Activated CD8-positive, alpha-beta T cell treated with anti-CD3 and anti-CD28 coated beads for 36 hours (primary cell): ENCODE data around the gene CLEC2D. TPM values are rescaled to one million over a fixed set of nuclear protein-coding genes. Genes with fewer than 3 reads are reported as not detected.

ENCODE experiments used
- ATAC-seq: fragments of 200-7000 bp; cut with Tn5 transposase; one replicate; pipeline ENCODE4 v1.10.0; 2021; ENCODE audit warnings: mild to moderate bottlenecking, moderate library complexity
- CTCF ChIA-PET: fragments of 350-600 bp; sonication (Branson Sonifier 250); formaldehyde crosslinking; loops from one replicate; lab custom pipeline; 2021; ENCODE audit warnings: antibody characterized with exemption; lab: Charles Lee
- POLR2A ChIA-PET: fragments of 350-600 bp; sonication (Branson Sonifier 250); formaldehyde crosslinking; loops from one replicate; lab custom pipeline; 2021; ENCODE audit warnings: antibody characterized with exemption; lab: Charles Lee
- DNase-seq: peaks from one replicate; pipeline ENCODE4 v3.0.0-alpha.2; 2020
- H3K27ac Mint-ChIP-seq: one replicate; pipeline ENCODE4 v1.8.0; 2021; ENCODE audit warnings: mild to moderate bottlenecking, mixed read lengths
- H3K27me3 Mint-ChIP-seq: one replicate; pipeline ENCODE4 v1.8.0; 2021; ENCODE audit warnings: mixed read lengths
- H3K36me3 Mint-ChIP-seq: one replicate; pipeline ENCODE4 v1.8.0; 2021; ENCODE audit warnings: low read depth, mixed read lengths
- H3K4me1 Mint-ChIP-seq: one replicate; pipeline ENCODE4 v1.8.0; 2021; ENCODE audit warnings: low read depth, mixed read lengths
- H3K4me3 Mint-ChIP-seq: one replicate; pipeline ENCODE4 v1.8.0; 2021; ENCODE audit warnings: mild to moderate bottlenecking, moderate library complexity, mixed read lengths
- H3K9me3 Mint-ChIP-seq: one replicate; pipeline ENCODE4 v1.8.0; 2021; ENCODE audit warnings: mixed read lengths
- intact Hi-C: fragments of 100-400 bp; cut with micrococcal nuclease; formaldehyde crosslinking; loops from one replicate; pipeline ENCODE4 v1.10.0; 2022
- total RNA-seq, 2 experiments: library from RNA; stranded (reverse); gene quantifications; one replicate each; pipeline ENCODE4 v1.2.3, GENCODE V29; 2021
- TF ChIP-seq, protein P1 (sequence below): fragments of 200-600 bp; IDR thresholded peaks from one replicate; pipeline ENCODE4 v1.8.0; 2022; ENCODE audit warnings: antibody characterized with exemption, mild to moderate bottlenecking

Gene CLEC2D
- total RNA-seq, 2 experiments from 2014 or later: 240 to 259 TPM

DNA sequence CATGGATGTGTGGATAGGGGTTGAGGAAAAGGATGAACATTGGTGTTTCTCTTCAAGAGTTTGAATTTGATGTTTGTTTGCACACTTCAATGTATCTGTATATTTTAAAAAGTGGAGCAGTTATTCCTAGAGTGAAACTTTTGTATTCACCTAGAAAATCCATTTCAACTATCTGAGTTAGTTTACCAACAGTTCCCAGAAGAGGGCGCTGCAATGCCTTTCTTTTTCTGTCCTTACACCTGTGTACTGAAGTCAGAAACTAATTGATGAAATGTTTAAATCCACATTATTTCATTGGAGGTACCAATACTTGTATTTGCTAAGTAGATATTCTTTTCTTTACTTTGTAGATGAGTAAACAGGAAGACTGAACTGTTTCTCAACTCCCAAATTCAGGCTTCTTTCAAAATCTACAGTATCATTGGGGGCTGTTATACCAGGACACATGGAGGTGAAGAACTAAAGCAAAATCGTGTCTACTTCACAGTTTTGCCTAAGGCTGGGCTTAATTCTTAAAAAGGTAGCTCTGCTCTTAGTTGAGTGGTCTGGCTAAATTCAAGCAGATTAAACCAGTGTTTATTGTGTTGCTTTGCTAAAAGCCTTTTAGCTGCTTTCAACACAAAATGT lies 35.2 kb upstream of the CLEC2D start:
- H3K27me3 Mint-ChIP-seq: no peaks in the 10 kb centered on the region
- ATAC-seq (peak; percentile 89), DNase-seq (peak; percentile 92)
- TF ChIP-seq, protein P1, sequence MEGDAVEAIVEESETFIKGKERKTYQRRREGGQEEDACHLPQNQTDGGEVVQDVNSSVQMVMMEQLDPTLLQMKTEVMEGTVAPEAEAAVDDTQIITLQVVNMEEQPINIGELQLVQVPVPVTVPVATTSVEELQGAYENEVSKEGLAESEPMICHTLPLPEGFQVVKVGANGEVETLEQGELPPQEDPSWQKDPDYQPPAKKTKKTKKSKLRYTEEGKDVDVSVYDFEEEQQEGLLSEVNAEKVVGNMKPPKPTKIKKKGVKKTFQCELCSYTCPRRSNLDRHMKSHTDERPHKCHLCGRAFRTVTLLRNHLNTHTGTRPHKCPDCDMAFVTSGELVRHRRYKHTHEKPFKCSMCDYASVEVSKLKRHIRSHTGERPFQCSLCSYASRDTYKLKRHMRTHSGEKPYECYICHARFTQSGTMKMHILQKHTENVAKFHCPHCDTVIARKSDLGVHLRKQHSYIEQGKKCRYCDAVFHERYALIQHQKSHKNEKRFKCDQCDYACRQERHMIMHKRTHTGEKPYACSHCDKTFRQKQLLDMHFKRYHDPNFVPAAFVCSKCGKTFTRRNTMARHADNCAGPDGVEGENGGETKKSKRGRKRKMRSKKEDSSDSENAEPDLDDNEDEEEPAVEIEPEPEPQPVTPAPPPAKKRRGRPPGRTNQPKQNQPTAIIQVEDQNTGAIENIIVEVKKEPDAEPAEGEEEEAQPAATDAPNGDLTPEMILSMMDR: peak; percentile 91
- peaks cover 21% of the 10 kb centered on the region for H3K9me3 Mint-ChIP-seq
- peak overlapping the region; percentile 85 for H3K27ac Mint-ChIP-seq
- H3K36me3 Mint-ChIP-seq: peaks cover 23% of the 10 kb centered on the region
- peaks cover 54% of the 10 kb centered on the region for H3K4me1 Mint-ChIP-seq
- CTCF ChIA-PET: interaction anchor here (0.6 to 4.3 kb wide), 41 partner anchors 8 to 239 kb away, joined by 3 to 63 read pairs (median 4); no protein-coding TSS in a partner anchor
- peak overlapping the region; percentile 31 for H3K4me3 Mint-ChIP-seq
- POLR2A ChIA-PET: interaction anchor here (0.6 to 2.1 kb wide), 6 partner anchors 16 to 68 kb away, joined by 3 to 7 read pairs (median 4); no protein-coding TSS in a partner anchor
- intact Hi-C loops: loop anchor here (2.0 kb wide), 1 partner anchor 75 kb away; no protein-coding TSS in a partner anchor

GRCh38 chr12:9634969-9635754 lies 34.4 kb upstream of the CLEC2D start:
- CTCF ChIA-PET: interaction anchor here (0.6 to 4.3 kb wide), 35 partner anchors 7 to 162 kb away, joined by 3 to 63 read pairs (median 4); no protein-coding TSS in a partner anchor
- Mint-ChIP-seq H3K27ac (peak overlapping the region; percentile 74), H3K9me3 (peaks cover 24% of the 10 kb centered on the region), H3K27me3 (no peaks in the 10 kb centered on the region), H3K4me3 (peak overlapping the region; percentile 11), H3K4me1 (peaks cover 54% of the 10 kb centered on the region), H3K36me3 (peaks cover 28% of the 10 kb centered on the region)
- intact Hi-C loops: loop anchor here (2.0 kb wide), 1 partner anchor 74 kb away; no protein-coding TSS in a partner anchor
- DNase-seq (no peak), ATAC-seq (no peak)
- TF ChIP-seq, protein P1: no peak
- POLR2A ChIA-PET: interaction anchor here (0.6 to 2.1 kb wide), 8 partner anchors 13 to 52 kb away, joined by 3 to 7 read pairs (median 4); partner anchors contain the start of gene CLEC2D

DNA sequence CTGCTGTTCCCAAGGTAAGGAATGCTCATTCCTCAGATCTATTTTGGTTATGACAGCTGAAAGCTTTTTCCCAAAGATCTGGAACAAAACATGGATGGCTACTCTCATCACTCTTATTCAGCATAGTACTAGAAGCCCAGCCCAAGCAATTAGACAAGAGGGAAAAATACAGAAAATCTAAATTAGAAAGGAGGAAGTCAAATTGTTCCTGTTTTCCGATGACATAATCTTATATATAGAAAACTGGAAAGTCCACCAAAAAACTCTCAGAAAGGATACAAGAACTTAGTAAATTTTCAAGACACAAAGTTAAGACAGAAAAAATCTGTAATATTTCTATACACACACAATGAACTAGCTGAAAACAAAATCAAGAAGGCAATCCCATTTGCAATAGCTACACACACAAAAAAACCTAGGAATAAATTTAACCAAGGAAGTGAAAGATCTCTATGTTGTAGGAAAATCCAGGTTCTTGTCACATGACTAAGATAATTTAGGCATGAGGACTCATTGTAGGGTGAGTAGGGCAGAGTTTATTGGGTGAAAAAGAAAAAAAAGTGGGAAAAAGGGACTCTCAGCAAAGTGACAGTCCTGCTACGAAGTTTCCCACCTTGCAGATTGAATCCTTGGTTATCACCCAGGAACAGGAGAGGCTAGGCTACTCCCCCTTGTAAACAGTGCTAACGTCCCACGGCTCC lies 33.2 kb upstream of the CLEC2D start:
- Mint-ChIP-seq H3K9me3 (peaks cover 30% of the 10 kb centered on the region), H3K4me3 (no peak overlapping the region), H3K27ac (peak overlapping the region; percentile 37), H3K4me1 (peaks cover 54% of the 10 kb centered on the region), H3K36me3 (peaks cover 37% of the 10 kb centered on the region), H3K27me3 (no peaks in the 10 kb centered on the region)
- intact Hi-C loops: no loop called here
- TF ChIP-seq, protein P1: no peak
- ATAC-seq (no peak), DNase-seq (no peak)
- ChIA-PET CTCF (interaction anchor here (1.0 to 3.3 kb wide), 6 partner anchors 11 to 114 kb away, joined by 3 to 17 read pairs (median 6); no protein-coding TSS in a partner anchor), POLR2A (interaction anchor here (0.6 to 2.0 kb wide), 4 partner anchors 12 to 78 kb away, joined by 3 to 7 read pairs (median 4); partner anchors contain the start of gene CLEC2D)

DNA sequence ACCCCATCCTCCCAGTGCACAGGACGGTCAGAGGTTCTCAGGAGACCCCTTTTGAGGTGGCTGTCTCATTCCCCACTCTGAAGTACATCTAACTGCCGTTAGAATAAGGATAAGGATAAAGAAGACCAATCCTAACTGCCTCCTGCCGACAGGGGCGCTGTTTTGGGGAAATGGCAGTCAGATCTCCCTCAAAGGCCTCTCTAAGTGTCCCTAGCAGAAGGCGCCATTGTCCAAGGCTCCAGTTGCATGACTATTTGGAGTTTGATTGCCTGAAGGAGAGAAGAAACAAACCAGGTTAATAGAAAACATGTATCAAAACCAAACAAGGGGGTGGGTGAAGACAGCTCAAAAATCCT lies 32.7 kb upstream of the CLEC2D start:
- H3K9me3 Mint-ChIP-seq: peaks cover 34% of the 10 kb centered on the region
- intact Hi-C loops: no loop called here
- ATAC-seq: no peak
- TF ChIP-seq, protein P1: no peak
- H3K27ac Mint-ChIP-seq: peak overlapping the region; percentile 37
- peaks cover 55% of the 10 kb centered on the region for H3K4me1 Mint-ChIP-seq
- peaks cover 42% of the 10 kb centered on the region for H3K36me3 Mint-ChIP-seq
- POLR2A ChIA-PET: interaction anchor here (1.6 to 2.0 kb wide), 3 partner anchors 12 to 33 kb away, joined by 4 to 7 read pairs (median 4); partner anchors contain the start of gene CLEC2D
- no peak overlapping the region for H3K4me3 Mint-ChIP-seq
- DNase-seq: no peak
- CTCF ChIA-PET: interaction anchor here (1.0 to 2.0 kb wide), 3 partner anchors 11 to 113 kb away, joined by 4 to 10 read pairs (median 7); no protein-coding TSS in a partner anchor
- H3K27me3 Mint-ChIP-seq: no peaks in the 10 kb centered on the region
